ENCODE measurements around the gene NBPF3. TPM values are rescaled to one million over a fixed set of nuclear protein-coding genes. Genes with fewer than 3 reads are reported as not detected.

Gene NBPF3
- total RNA-seq, 2 experiments from 2014 or later, result 6.1 to 6.2 TPM

DNA sequence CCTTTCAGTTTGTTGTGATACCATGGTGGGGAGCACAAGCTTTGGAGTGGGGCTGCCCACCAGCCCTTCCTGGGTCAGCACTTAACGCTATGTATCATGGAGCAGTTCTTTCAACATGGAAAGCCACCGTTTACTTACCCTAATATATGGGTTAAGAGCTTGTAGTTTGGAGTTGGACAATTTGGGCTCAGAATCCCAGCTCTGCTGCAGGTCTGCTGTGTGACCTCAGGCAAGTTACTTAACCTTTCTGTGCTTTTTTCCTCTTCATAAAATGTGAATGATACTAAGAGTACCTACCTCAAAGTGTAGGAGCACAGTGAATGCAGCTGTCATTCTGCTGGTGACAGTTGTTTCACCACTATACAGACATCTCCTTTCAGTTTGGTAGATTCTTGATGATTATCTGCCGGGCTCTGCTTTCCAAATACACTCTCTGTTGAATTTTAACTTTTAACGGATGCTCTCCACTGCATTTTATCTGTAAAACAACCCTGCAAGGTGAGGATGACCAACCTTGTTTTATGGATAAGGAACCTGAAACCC is 93.1 kb downstream of the NBPF3 start:
- Mint-ChIP-seq H3K27ac (no peak overlapping the region), H3K36me3 (ENCODE audit: low read depth) (no peaks in the 10 kb centered on the region), H3K27me3 (peaks cover 21% of the 10 kb centered on the region), H3K4me3 (no peak overlapping the region), H3K9me3 (no peaks in the 10 kb centered on the region), H3K4me1 (no peaks in the 10 kb centered on the region)
- DNase-seq, result no peak
- POLR2A ChIA-PET, result no interaction called here
- CTCF ChIA-PET, result interaction anchor here (0.5 to 1.1 kb wide), 2 partner anchors 11 to 304 kb away, joined by 3 read pairs; no protein-coding TSS in a partner anchor

DNA sequence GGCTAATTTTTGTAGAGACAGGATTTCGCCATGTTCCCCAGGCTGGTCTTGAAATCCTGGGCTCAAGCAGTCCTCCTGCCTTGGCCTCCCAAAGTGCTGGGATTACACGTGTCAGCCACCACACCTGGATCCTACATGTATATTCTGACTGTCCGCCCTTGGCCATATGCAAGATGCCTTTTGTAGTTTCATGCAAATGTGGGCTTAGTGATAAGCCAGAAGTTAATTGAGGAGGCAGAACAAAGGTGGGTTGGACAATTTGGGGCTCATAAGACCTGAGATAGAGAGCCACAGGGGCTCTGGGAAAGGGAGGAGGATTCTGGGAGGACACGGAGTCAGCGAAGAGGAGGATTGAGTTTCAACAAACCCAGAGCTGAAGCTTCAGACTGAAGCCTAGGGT is 94.2 kb downstream of the NBPF3 start:
- Mint-ChIP-seq H3K9me3 (no peaks in the 10 kb centered on the region), H3K36me3 (ENCODE audit: low read depth) (no peaks in the 10 kb centered on the region), H3K27ac (no peak overlapping the region), H3K4me3 (no peak overlapping the region), H3K27me3 (peaks cover 31% of the 10 kb centered on the region), H3K4me1 (no peaks in the 10 kb centered on the region)
- ChIA-PET CTCF (no interaction called here), POLR2A (no interaction called here)
- DNase-seq, result no peak

Other genes with a start within 250 kb of the NBPF3 start
- 100 to 1,000 TPM; 101 to 107 TPM for gene ECE1, start 149.7 kb upstream of the NBPF3 start, total RNA-seq
- not detected for gene ALPL, start 69.3 kb downstream of the NBPF3 start, total RNA-seq
- under 1 TPM; 0.17 to 0.32 TPM for gene RAP1GAP, start 229.2 kb downstream of the NBPF3 start, total RNA-seq